GM18520 (cell line): ENCODE data around the gene NEURL1.

Source experiments
- ATAC-seq: cut with Tn5 transposase; IDR thresholded peaks from one replicate; pipeline ENCODE4 v1.9.1; 2021; ENCODE audit not compliant: unreplicated experiment

Gene NEURL1

DNA sequence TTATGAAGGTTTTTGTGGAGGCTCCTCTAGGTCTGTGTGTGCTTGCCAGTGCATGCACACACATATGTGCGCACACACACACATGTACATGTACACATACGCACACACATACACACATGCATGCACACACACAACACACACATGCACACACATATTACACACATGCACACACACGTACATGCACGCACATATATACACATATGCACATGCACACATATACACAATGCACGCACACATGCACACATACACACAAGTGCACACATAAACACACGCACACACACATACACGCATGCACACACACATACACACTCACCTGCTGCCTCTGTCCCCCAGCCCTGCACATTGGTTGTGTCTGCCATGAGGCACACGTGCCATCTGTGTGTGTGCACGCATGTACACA lies 66.3 kb downstream of the NEURL1 start:
- ATAC-seq = no peak

- no peak for ATAC-seq
Measured at GRCh38 chr10:103560886-103561285, 67.4 kb downstream of the NEURL1 start.

DNA sequence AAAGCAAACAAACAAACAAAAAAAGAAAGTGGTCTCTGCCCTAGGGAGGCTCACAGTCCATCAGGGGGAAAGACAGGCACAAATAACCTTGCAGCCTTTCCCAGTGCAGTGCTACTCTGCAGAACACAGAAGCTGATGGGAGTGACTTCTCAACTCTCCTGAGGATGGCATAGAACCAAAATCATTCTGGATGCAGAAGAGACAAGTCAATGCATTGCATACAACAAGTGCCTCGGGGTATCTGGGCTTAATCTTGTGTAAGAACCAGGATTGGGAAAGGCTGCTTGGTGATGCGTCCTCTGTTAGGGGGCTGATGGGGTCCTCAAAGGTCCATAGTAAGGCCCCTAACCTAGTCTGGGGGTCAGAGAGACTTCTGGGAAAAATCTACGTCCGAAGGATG lies 68.9 kb downstream of the NEURL1 start:
- no peak for ATAC-seq

DNA sequence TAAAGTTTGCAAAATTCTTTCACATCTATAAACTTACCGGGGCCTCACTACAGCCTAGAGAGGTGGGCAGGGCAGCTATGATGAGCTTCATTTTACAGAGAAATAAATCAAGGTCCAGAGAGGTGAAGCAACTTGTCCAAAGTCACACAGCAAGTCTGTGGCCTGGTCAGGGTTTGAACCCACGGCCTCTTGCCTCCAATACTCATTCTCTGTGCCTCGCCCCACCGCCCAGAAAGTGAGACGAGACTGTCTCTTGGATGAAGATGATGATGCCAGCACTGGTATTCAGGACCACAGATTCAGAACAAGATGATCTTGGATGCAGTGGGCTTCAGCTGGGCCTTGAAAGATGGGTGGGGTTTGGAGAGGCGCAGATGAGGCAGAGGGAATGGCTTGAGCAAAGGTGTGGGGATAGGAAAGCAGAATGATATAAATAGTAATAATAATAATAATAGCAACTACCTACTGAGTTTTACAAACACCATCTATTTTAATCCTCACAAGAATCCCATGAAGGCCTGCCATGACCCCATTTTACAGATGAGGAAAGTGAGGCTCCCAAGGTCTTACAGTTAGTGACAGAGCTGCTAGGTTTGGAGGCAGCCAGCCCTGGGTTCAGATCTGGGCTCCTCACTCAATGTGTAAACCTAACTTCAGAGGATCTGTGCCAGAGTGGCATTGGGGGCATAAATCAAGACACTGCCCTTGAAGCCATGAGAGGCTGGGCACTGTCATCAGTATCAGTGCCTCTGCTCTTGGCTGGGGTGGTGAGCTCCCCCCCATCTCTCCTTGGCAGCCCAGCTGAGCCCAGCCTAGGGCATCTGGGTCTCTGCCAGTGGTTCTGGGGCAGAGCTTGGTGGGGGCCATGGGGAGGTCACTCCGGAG lies 70.0 kb downstream of the NEURL1 start:
- no peak for ATAC-seq

DNA sequence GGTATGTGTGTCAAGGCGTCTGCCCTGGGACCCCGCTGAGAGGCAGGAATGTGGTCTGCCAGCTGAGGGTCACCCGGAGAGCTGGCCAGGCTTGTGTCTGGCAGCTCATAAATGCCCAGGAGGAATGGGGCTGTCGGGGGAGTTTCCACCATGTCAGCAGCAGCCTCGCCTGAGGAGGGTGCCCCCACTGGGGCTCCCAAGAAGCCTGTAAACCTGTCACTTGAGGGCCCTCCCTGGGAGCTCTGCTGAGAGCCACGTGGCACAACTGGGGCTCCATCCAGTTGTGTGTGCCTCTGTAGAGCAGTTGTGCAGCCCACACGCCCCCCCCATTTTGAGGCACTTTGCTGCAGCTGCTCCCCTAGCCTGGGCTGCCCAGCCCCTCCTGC lies 70.6 kb downstream of the NEURL1 start:
- ATAC-seq = no peak

DNA sequence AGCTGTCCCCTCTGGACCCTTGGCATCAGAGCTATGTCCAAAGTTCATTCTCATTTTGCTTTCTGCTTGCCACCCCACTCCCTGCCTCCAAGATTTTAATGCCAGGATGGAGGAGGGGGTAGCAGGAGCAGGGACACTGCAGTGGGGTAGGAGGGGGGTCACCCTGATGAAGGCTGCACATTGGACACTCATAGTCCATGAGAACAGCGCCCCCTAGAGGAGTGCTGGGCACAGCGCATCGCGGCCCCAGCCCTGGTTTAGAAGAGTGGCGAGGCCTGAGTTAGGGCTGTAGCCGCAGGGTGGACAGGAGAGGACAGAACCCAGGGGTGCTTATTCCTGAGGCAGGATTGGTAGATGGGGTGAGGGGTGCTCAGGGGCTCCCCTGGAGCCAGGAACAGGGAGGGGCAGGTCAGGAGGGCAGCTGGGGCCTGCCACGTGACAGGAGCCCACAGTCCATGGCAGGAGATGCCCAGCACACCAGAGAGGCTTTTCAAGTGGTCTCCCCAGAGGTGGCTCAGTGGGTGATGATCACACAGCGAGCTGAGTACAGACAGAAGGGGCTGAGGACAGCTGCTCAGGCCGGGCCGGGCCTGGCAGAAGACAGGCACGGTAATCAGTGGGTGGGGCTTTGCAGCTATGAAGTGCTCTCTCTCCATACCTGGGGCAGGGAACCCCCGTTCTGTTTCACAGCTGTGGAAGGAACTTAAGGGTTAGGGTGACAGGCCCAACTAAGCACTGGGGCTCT lies 71.4 kb downstream of the NEURL1 start:
- no peak for ATAC-seq

DNA sequence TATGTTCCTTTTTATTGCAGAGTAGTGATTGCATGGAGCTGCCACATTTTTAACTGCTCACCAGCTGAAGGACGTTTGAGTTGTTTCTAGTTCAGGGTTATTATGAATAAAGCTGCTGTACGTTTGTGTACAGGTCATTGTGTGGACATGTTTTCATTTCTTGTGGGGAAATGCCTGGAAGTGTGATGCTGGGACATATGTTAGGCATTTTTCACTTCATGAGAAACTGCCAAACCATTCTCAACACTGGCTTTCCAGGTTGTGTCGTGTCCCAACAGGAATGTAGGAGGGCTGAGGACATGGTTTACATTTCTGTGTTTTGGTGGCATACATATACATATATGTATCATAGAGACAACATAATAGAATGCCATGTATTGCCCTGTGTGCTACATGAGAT lies 73.0 kb downstream of the NEURL1 start:
- no peak for ATAC-seq

- ATAC-seq = no peak
Measured at GRCh38 chr10:103568505-103568904, 75.0 kb downstream of the NEURL1 start.

DNA sequence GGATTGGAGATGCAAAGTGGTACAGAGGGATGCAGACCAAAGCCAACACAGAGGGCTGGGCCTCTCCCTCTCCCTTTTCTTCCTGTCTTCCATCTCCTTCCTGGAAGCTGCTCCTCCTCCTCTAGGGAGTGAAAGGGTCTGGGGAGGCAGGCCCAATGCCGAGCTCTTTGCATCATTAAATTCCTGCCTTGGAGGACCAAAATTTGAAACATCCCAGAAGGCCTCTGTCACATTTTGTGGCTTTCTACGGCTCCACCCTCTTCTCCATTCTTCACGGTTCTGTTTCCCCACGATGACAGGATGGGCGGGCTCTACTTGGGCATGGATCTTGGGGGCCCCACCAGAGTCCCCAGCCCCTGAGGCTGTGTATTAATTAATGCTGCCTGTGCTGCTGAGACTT lies 76.4 kb downstream of the NEURL1 start:
- ATAC-seq = no peak

DNA sequence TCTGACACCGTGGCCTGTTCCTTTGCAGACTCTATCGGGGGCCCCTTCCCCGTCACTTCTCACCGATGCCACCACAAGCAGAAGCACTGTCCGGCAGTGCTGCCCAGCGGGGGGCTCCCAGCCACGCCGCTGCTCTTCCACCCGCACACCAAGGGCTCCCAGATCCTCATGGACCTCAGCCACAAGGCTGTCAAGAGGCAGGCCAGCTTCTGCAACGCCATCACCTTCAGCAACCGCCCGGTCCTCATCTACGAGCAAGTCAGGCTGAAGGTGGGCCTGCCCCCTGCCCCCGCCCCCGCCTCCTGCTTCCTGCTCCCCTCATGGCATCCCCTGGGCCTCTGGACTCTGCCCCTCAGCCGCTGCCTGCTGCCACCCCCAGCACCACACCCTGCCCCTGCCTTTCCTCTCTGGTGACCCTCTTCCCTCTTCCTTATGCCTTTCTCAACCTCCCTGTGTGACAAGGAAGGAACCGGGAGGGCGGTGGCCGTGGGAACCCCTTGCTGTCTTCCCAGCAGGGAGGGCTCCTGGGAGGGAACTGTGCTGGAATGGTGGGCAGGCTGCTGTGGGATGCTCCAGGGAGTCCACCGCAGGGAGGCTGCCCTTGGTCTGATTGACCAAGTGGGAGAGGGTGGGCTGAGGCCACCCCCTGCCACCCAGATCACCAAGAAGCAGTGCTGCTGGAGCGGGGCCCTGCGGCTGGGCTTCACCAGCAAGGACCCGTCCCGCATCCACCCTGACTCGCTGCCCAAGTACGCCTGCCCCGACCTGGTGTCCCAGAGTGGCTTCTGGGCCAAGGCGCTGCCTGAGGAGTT lies 77.5 kb downstream of the NEURL1 start:
- ATAC-seq = no peak

- no peak for ATAC-seq
Measured at GRCh38 chr10:103571656-103571975, 78.1 kb downstream of the NEURL1 start.

DNA sequence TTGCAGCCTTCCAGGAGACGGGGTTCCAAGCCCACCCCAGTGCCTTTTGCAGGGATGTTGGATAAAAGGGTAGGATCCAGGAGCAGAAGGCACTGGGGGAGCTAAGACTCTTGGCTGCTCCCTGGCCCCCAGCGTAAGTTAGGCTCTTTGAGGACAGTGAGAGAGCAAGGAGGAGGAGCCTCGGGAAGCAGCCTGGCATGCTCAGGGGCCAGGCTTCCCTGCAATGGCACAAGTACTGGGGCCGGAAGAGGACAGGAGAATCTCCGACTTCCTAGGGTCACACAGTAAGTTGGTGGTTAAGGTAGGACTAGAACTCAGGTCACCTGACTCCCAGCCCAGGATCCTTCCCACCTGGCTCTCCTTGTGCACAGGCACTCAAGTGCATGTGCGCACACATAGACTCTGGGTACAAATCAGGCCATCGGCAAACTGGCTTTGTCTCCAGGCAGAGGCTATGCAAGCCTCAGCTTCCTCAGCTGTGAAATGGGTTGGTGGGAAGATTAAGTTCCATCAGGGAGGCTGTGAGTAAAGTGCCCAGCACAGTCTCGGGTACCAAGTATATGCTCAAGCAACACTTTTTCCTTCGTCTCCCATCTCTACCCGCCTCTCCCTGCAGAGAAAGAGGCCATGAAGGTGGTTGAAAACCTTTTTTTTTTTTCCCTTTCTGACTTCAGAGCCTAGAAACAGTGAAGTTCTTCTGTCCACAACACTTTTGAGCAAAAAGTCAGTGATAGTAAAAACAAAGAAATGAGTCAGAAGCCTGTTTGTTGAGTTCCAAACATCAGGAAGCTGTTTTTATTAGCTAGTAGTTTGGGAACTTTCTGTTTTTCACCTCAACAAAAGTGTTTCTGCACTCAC lies 79.1 kb downstream of the NEURL1 start:
- no peak for ATAC-seq

- ATAC-seq = no peak
Measured at GRCh38 chr10:103573205-103573487, 79.6 kb downstream of the NEURL1 start.

GRCh38 chr10:103574097-103575061 lies 80.9 kb downstream of the NEURL1 start:
- no peak for ATAC-seq

- ATAC-seq = no peak
Measured at GRCh38 chr10:103575416-103576075, 82.0 kb downstream of the NEURL1 start.

DNA sequence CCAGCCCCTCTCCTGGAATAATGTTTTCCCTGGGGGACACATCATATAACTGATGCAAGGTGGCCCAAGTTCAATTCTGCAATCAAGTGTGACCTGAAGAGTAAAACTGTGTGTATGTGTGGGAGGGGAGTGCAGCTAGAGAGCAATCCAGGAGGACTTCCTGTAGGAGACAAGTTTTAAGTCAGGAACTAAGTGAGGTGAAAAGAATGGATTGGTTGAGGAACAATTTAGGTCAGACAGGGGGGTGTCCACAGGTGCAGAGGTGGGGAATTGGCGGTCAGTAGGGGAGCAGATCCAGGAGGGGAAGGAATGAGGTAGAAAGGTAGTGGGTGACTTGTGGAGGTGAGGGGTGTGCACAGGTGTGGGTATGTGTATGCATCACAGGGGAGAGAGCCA lies 82.6 kb downstream of the NEURL1 start:
- ATAC-seq = no peak

- no peak for ATAC-seq
Measured at GRCh38 chr10:103576862-103577261, 83.4 kb downstream of the NEURL1 start.

DNA sequence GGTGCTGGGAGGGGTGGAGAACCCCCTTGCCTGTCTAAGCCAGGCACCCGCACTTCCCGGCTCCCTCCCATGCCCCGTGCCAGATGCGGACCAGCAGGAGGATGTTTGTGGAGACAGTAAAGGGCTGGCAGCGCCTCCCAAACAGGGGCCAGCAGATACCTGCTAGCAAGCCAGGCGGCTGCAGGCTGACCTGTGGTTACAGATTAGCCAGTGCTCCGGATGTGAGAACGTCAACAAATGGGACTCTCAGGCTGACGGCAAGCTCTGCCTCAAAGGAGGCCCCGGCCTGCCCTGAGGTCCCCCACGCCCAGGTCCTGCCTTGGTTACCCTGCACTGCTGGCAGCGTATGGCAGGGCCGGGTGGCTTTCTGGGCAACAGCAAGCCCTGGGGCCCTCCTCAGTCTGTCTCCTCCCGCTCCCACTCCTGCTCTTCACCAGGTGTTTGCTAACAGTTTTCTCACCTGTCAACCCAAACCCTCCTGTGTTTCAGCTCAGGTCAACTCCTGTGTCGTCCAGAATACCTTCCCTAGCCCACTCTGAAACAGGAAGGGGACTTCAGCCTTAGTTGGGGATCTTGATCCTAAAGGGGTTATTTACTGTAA lies 85.4 kb downstream of the NEURL1 start:
- no peak for ATAC-seq

DNA sequence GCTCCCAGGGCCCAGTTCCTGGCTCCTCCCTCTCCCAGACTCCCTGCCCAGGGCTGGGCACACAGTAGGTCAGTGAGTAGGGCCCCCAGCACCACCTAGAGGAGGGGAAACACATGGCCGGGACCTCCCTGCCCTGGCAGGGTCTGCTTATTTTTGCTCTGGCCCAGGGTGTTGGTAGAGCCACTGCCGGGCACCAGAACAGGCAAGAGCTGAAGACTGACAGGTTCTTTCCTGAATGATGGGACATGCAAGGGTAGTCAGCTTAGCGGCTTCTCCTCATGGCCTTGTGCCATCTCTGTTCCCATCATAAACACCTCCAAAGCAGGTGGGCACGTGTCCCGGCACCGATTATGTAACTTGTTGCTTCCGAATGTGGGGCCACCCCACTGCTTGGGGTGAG lies 86.5 kb downstream of the NEURL1 start:
- no peak for ATAC-seq
